LoVo (cell line): ENCODE measurements around the gene PTH2.
A peak's percentile ranks its signal among the peaks of the same experiment; 100 is the strongest.
"Not testable (repeated sequence)": the region's sequence is repeated elsewhere in the genome, so short reads cannot be mapped to it uniquely, and the experiment has no call there.

Experiments
- DNase-seq: peaks from one replicate; pipeline ENCODE4 v3.0.0-alpha.2; 2016; ENCODE audit warnings: low spot score

The PTH2 gene

DNA sequence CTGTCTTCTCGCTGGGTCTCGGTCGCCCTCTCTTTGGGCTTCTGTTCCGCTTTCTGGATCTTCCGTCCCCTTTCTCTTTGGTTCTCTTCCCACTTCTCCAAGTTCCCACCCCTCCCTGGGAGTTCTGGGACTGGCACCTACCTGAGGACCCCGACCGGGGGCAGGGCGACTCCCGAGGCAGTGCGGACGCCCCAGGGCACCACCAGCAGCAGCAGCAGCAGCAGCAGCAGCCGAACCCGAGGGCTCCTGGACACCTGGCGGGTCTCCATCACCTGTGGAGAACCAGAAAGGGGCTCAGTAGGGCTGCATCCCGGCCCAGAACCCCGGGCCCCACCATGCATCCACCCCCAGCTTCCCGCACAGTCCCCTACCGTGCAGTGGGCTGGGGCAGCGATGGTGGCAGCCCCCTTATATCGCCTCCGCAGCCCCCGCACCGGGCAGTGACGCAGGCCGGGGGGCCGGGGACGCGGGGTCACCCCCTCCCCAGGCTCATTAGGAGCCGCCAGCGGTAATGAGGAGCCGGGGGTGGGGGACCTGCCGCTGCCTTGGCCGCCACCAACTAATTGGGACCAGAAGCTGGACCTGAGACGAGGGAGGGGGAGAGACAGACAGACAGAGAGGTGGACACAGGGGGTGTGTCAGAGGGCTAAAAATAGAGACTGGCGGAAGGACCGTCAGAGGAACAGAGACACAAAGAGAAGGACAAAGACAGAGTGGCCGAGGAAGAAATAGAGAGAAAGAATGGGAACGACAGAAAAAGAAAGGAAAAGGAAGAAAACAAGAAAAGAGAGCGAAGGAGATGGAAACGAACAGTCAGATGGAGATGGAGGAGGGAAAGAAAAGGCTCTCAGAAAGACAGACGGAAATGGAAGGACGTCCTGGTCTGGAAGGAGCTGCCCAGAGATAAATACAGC is at the start of gene PTH2:
TSS of gene PTH2 (minus strand) at position 371 of the 914 bp plus-strand sequence. CDS start at position 269, 102 bp downstream.
- no peak for DNase-seq

- no peak for DNase-seq
These were observed 49.7 kb upstream of the PTH2 start for GRCh38 chr19:49472936-49473335.

DNA sequence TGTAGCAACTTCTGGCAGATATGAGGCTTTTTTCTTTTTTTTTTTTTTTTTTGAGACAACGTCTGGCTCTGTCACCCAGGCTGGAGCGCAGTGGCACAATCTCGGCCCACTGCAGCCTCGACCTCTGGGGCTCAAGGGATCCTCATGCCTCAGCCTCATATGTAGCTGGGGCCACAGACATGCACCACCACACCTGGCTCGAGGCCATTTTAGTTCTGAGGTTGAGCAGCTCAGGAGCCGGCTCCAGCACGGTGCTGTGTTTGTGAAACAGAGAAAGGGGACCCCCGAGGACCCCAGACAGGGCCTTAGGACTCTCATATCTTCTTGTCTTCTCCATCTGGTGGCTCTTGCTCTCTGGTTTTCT is 47.4 kb upstream of the PTH2 start:
- DNase-seq, result no peak

DNA sequence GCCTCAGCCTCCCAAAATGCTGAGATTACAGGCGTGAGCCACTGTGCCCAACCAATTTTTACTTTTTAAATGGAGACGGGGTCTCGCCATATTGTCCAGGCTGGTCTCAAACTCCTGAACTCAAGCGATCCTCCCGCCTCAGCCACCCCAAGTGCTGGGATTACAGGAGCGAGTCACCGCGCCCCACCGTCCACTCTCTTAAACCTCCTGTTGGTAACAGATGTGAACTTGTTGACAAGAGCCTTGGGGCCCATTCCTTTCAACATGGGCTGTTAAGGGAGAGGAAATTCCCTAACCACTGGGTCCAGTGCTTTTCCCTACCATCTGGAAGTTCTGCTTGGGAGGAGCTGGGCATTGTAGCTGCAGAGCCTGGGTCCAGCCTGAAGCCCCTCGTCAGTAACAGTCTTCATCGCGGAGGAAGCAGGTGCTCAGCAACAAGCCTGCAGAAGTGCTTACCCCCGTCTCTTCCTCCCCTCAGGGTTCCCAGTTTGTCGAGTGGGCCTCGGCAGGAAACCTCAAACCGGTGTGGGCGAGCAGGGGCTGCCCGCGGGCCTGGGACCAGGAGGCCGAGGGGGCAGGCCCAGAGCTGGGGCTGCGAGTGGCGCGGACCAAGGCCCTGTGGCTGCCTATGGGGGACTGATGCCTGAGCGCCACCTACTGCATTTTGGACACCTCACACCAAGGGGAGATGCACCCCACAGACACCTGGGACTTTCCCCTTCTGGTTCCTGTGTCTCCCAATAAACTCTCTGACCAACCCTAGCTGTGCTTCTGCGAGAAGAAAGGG is 46.8 kb upstream of the PTH2 start:
- DNase-seq, result no peak

- DNase-seq, result no peak
These were observed 45.7 kb upstream of the PTH2 start for GRCh38 chr19:49468746-49469447.

GRCh38 chr19:49468199-49468598 is 45.0 kb upstream of the PTH2 start:
- no peak for DNase-seq

GRCh38 chr19:49465371-49465770 is 42.1 kb upstream of the PTH2 start:
- DNase-seq, result no peak

GRCh38 chr19:49463960-49464740 is 40.9 kb upstream of the PTH2 start:
- no peak for DNase-seq

- DNase-seq, result no peak
These were observed 39.3 kb upstream of the PTH2 start for GRCh38 chr19:49462492-49462891.

DNA sequence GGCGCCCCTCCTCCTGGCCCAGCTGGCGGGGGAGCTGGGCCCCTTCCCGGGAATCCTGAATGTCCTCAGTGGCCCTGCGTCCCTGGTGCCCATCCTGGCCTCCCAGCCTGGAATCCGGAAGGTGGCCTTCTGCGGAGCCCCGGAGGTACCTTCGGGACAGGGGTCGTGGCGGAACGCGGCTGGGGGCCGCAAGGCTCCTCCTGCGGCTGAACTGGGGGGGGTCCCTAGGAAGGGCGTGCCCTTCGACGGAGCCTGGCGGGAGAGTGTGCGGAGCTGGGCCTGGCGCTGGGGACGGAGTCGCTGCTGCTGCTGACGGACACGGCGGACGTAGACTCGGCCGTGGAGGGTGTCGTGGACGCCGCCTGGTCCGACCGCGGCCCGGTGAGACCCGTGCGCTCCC is 38.4 kb upstream of the PTH2 start:
- DNase-seq, result no peak

- DNase-seq, result not testable (repeated sequence)
These were observed 37.9 kb upstream of the PTH2 start for GRCh38 chr19:49461130-49461529.

DNA sequence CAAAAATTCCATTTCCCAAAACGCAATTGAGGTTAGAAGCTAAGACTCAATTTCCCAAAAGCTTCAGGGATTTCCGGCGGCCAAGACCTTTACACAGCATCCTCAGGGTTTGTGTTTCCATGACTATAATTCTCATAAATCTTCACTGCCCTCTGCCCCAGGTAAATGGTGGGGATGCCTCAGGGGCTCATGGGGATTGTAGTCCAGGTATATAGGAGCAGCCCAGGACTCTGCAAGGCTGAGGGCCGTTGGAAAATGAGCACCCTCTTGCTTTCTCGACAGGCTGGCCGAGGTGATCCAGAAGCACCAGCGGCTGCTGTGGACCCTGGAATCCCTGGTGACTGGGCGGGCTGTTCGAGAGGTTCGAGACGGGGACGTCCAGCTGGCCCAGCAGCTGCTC is 36.1 kb upstream of the PTH2 start:
- no peak for DNase-seq

DNA sequence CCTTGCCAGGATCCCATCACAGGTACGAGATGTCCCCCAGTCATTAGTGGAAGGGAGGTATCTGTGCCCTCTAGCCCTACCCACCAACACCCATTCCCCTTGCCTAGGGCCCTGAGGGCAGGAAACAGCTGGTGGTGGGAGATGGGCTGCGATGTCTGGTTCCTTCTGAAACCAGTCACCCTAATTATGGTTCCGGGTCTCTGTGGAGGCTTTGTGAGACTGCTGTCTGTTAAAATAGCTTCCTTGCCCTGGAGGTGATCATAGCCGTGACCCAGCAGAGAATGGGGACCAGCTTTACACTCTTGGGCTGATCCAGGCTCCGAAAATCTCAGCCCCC is 35.3 kb upstream of the PTH2 start:
- no peak for DNase-seq

DNA sequence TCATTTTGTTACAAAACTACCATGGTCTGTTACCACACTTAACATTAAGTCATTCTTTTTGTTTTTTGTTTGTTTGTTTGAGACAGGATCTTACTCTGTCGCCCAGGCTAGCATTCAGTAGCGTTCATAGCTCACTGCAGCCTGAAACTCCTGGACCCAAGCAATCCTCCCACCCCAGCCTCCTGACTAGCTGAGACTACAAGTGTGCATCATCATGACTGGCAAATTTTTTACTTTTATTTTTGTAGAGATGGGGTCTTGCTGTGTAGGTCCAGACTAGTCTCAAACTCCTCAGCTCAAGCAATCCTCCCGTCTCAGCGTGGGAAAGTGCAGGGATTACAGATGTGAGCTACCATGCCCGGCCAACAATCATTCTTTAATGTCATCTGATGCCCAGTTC is 33.1 kb upstream of the PTH2 start:
- DNase-seq, result no peak

DNA sequence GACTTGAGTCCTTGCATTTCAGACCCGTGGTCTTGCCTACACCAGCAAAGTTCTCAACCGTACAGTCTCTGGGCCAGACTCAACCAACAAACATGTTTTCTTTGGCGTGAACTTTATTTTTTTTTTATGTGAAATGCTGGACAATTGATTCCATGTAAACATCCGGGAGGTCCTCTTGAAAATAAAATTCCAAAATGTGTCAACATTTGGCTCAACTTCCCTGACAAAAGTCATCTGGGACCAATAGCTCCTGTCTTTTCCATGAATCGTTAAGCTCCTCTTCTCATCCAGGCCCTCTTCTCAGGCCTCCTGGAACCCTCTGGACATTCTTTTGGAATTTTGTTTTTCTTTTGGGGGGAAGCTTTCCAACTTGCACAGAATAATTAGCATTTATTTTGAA is 32.5 kb upstream of the PTH2 start:
- no peak for DNase-seq

DNA sequence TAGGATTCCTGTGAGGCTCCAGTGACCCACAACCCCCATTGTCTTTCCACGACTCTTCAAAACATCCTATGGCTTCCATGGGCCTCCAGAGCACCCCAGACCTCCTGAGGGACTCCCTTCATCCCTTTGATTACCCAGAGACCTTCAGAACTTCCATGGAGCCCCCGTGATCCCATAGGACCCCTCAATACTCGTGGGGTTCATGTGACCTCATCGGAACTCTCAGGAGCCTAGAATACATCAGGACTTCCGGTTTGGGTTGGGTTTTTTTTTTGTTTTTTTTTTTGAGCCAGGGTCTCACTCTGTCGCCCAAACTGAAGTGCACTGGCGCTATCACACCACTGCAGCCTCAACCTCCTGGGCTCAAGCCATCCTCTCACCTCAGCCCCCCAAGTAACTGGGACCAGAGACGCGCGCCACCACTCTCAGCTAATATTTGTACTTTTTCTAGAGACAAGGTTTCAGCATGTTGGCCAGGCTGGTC is 30.6 kb upstream of the PTH2 start:
- no peak for DNase-seq

DNA sequence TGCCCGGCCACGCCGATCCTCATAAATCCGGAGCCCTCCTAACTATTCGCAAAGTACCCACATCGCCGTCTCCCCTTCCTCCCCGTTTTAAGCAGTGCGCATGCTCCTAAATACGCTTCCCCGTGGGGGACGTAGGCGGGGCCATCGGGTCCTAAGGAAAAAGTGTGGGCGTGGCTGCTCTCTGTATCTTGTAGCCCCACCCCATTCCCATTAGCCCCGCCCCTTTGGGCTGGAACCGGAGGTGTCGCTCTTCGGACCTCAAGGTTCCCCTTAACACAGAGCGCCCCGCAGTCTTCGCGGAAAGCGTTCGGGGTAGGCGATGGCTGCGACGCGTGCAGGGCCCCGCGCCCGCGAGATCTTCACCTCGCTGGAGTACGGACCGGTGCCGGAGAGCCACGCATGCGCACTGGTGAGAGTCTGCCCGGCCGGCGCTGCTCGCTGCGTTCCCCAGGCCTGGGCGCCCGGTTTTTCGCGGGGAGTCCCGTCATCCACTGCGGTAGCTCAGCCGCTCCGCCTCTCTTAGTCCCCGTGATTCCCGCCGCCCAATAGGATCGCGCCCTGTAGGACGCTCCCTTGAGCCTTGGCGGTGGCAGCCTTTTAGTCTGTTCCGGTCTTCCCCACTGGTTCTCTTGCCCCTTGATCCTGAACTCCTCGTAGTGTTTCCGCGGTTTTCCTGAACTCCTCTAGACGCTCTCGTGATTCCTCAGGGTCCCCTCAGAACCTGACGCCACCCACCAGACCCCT is 29.9 kb upstream of the PTH2 start, which contains the start of gene ALDH16A1:
TSS of gene ALDH16A1 (plus strand) at position 213 of the 744 bp plus-strand sequence. CDS start at position 320, 107 bp downstream.
- DNase-seq, result peak; percentile 98

GRCh38 chr19:49451430-49452181 is 28.4 kb upstream of the PTH2 start, which contains the start of gene PIH1D1:
Gene PIH1D1 (minus strand): TSS chr19:49451814. CDS start chr19:49451574, 240 bp downstream.
- DNase-seq, result peak; percentile 99

DNA sequence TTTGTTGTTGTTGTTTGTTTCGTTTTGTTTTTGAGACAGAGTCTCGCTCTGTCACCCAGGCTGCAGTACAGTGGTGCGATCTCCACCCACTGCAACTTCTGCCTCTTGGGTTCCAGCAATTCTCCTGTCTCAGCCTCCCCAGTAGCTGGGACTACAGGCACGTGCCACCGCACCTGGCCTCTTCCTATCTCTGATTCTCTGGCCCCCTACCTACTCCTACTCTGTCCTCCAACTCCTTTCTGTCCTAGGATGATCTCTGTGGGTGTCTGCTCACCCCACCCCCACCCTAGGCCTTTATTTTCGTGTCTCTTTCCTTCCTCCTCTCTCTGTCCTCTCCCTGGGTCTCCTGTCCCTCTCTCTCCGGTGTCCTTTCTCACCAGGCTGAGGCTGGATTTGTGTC is 27.2 kb upstream of the PTH2 start:
- no peak for DNase-seq

- DNase-seq, result no peak
These were observed 25.2 kb upstream of the PTH2 start for GRCh38 chr19:49448432-49448786.
